ENCODE measurements around the gene MRPL22.

MRPL22 gene

DNA sequence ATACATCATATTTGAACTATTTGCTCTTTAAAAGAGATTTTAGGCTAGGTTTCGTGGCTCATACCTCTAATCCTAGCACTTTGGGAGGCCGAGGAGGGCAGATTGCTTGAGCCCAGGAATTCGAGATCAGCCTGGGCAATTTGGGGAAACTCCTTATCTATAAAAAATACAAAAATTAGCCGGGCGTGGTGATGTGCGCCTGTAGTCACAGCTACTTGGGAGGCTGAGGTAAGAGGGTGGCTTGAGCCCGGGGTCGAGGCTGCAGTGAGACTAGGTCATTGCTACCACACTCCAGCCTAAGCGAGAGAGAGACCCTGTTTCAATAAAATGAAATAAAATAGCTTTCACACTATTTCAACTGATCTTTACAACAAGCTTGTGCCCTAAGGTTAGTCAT, 500 bp upstream of the MRPL22 start:
- ChIA-PET POLR2A (no interaction called here), CTCF (interaction anchor here (0.5 kb wide), 1 partner anchor 327 kb away, joined by 4 read pairs; no protein-coding TSS in a partner anchor)
- H3K27ac ChIP-seq (ENCODE audit: extremely low read depth, low read depth, low read length), result peak overlapping the region; percentile 59; the same call in 1 of the 2 replicates
- TF ChIP-seq PRDM1 (tag by site-specific recombination; IDR thresholded peaks at IDR 0.05) (no peak), ELK4 (IDR thresholded peaks at IDR 0.05; ENCODE audit: borderline replicate concordance, low read depth, low read length) (no peak), SP2 (tag by site-specific recombination; IDR thresholded peaks at IDR 0.05) (no peak), ZNF658 (tag by site-specific recombination; IDR thresholded peaks at IDR 0.05) (no peak), EGR2 (tag by site-specific recombination; IDR thresholded peaks at IDR 0.05; ENCODE audit: low read depth) (no peak), ZNF654 (tag by site-specific recombination; IDR thresholded peaks at IDR 0.05; ENCODE audit: low read depth) (no peak), SP7 (tag by site-specific recombination; IDR thresholded peaks at IDR 0.05) (no peak), ZBTB17 (tag by site-specific recombination; IDR thresholded peaks at IDR 0.05) (no peak), ZNF692 (tag by site-specific recombination; IDR thresholded peaks at IDR 0.05) (no peak), ZNF664 (tag by site-specific recombination; IDR thresholded peaks at IDR 0.05) (no peak), PRDM4 (tag by site-specific recombination; IDR thresholded peaks at IDR 0.05) (no peak)
- TF ChIP-seq, protein P1, sequence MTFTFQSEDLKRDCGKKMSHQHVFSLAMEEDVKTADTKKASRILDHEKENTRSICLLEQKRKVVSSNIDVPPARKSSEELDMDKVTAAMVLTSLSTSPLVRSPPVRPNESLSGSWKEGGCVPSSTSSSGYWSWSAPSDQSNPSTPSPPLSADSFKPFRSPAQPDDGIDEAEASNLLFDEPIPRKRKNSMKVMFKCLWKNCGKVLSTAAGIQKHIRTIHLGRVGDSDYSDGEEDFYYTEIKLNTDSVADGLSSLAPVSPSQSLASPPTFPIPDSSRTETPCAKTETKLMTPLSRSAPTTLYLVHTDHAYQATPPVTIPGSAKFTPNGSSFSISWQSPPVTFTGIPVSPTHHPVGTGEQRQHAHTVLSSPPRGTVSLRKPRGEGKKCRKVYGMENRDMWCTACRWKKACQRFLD (tag by site-specific recombination; IDR thresholded peaks at IDR 0.05), result no peak
- TF ChIP-seq, protein P2, sequence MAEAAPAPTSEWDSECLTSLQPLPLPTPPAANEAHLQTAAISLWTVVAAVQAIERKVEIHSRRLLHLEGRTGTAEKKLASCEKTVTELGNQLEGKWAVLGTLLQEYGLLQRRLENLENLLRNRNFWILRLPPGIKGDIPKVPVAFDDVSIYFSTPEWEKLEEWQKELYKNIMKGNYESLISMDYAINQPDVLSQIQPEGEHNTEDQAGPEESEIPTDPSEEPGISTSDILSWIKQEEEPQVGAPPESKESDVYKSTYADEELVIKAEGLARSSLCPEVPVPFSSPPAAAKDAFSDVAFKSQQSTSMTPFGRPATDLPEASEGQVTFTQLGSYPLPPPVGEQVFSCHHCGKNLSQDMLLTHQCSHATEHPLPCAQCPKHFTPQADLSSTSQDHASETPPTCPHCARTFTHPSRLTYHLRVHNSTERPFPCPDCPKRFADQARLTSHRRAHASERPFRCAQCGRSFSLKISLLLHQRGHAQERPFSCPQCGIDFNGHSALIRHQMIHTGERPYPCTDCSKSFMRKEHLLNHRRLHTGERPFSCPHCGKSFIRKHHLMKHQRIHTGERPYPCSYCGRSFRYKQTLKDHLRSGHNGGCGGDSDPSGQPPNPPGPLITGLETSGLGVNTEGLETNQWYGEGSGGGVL (tag by site-specific recombination; IDR thresholded peaks at IDR 0.05), result no peak
- H3K9me3 ChIP-seq (ENCODE audit: control insufficient read depth, insufficient read depth, low read depth, low read length), result no peaks in the 10 kb centered on the region
- no peak overlapping the region for H3K4me3 ChIP-seq (ENCODE audit: low read depth, low read length)
- peaks cover 5% of the 10 kb centered on the region for H3K4me1 ChIP-seq (ENCODE audit: control insufficient read depth, insufficient read depth, low read length)
- H3K36me3 ChIP-seq (ENCODE audit: control insufficient read depth in 2 of 2, insufficient read depth in 1 of 2, low read length in 2 of 2), result peaks cover 4 to 8% of the 10 kb centered on the region in 2 experiments

GRCh38 chr5:154943527-154943926, 2.7 kb downstream of the MRPL22 start:
- Histone ChIP-seq H3K9me3 (ENCODE audit: control insufficient read depth, insufficient read depth, low read depth, low read length) (no peaks in the 10 kb centered on the region), H3K27ac (ENCODE audit: extremely low read depth, low read depth, low read length) (no peak overlapping the region), H3K4me3 (ENCODE audit: low read depth, low read length) (no peak overlapping the region), H3K36me3 (ENCODE audit: control insufficient read depth in 2 of 2, insufficient read depth in 1 of 2, low read length in 2 of 2) (peaks cover 4 to 12% of the 10 kb centered on the region in 2 experiments), H3K4me1 (ENCODE audit: control insufficient read depth, insufficient read depth, low read length) (peaks cover 5% of the 10 kb centered on the region)
- TF ChIP-seq ZNF76 (tag by site-specific recombination; IDR thresholded peaks at IDR 0.05; ENCODE audit: borderline replicate concordance, low read depth) (no peak), ZNF184 (tag by site-specific recombination; IDR thresholded peaks at IDR 0.05) (no peak), ZSCAN4 (tag by site-specific recombination; IDR thresholded peaks at IDR 0.05) (no peak), ZNF600 (tag by site-specific recombination; IDR thresholded peaks at IDR 0.05) (no peak), ZNF529 (tag by site-specific recombination; IDR thresholded peaks at IDR 0.05; ENCODE audit: insufficient replicate concordance) (no peak), ZNF155 (tag by site-specific recombination; IDR thresholded peaks at IDR 0.05) (no peak), ZNF2 (tag by site-specific recombination; IDR thresholded peaks at IDR 0.05) (no peak), ZNF514 (tag by site-specific recombination; IDR thresholded peaks at IDR 0.05) (no peak)
- POLR2A ChIA-PET, result no interaction called here
- CTCF ChIA-PET, result interaction anchor here (0.7 to 1.5 kb wide), 4 partner anchors 25 to 468 kb away, joined by 3 to 8 read pairs (median 5); no protein-coding TSS in a partner anchor

Measured in HEK293 (cell line).